Uterus (tissue), 4 donors: Measurements from ENCODE around the gene CD80. TPM values are rescaled to one million over a fixed set of nuclear protein-coding genes. Genes with fewer than 3 reads are reported as not detected.

Experiments used
- DNase-seq, 2 donors: peaks; one replicate each; pipeline ENCODE4 v3.0.0-alpha.2; 2019 to 2020
- H3K27ac ChIP-seq, 2 donors: fragments of 200-600 bp; sonication (generic); 1 replicate in 1 of 2; 2 replicates in 1 of 2; pipeline ENCODE4 v1.5.1; 2016 to 2018
- H3K27me3 ChIP-seq, 2 donors: fragments of 200-600 bp; sonication (generic); one replicate each; pipeline ENCODE4 v1.5.1; 2018 to 2019; ENCODE audit warnings: control low read depth in 1 of 2
- H3K36me3 ChIP-seq, 2 donors: fragments of 200-600 bp; sonication (generic); one replicate each; pipeline ENCODE4 v1.5.1; 2019; ENCODE audit warnings: control low read depth in 1 of 2
- H3K4me1 ChIP-seq, 2 donors: fragments of 200-600 bp; sonication (generic); one replicate each; pipeline ENCODE4 v1.5.1; 2018 to 2019; ENCODE audit warnings: control low read depth in 1 of 2
- H3K4me3 ChIP-seq, 2 donors: fragments of 200-600 bp; sonication (generic); 1 replicate in 1 of 2; 2 replicates in 1 of 2; pipeline ENCODE4 v1.5.1; 2018 to 2019; ENCODE audit warnings: mild to moderate bottlenecking in 1 of 2
- H3K9me3 ChIP-seq, 2 donors: fragments of 200-600 bp; sonication (generic); one replicate each; pipeline ENCODE4 v1.5.1; 2019; ENCODE audit warnings: control low read depth in 1 of 2
- CTCF ChIP-seq, 4 experiments: fragments of 200-600 bp in 2 of 4; fragments of 450-650 bp in 2 of 4; sonication (generic) in 2 of 4; IDR thresholded peaks; one replicate each; pipeline ENCODE4 v1.5.1; 2016 to 2019; ENCODE audit warnings: antibody characterized with exemption in 4 of 4, mild to moderate bottlenecking in 2 of 4, moderate library complexity in 1 of 4
- POLR2A ChIP-seq, 2 donors: fragments of 450-650 bp; IDR thresholded peaks; one replicate each; pipeline ENCODE4 v1.6.1; 2016; ENCODE audit warnings: antibody characterized with exemption in 2 of 2, mild to moderate bottlenecking in 1 of 2, moderate library complexity in 1 of 2
- intact Hi-C: fragments of 100-400 bp; cut with DNase I; formaldehyde crosslinking; loops from one replicate; pipeline ENCODE4 v1.15.1; 2023; ENCODE audit warnings: low total_unique reads
- total RNA-seq, 4 donors: library from RNA; depleted of rRNA in 3 of 4; stranded (reverse); fragments of >200 nt in 3 of 4; gene quantifications; one replicate each; pipeline versions ENCODE4 v1.1.0 to v1.2.4, GENCODE V29; 2014 to 2023
- donor health status: DM: yes; HTN: yes; CAD: no.

The CD80 gene
- total RNA-seq, 4 donors from 2014 or later = 0.14 to 2.9 (median 1.1) TPM; not detected in 1

- Histone ChIP-seq H3K27ac (no peak overlapping the region), H3K4me3 (no peak overlapping the region), H3K4me1 (no peaks in the 10 kb centered on the region), H3K27me3 (no peaks in the 10 kb centered on the region), H3K9me3 (no peaks in the 10 kb centered on the region), H3K36me3 (no peaks in the 10 kb centered on the region)
- no peak for DNase-seq
- TF ChIP-seq POLR2A (IDR thresholded peaks at IDR 0.05) = no peak
- TF ChIP-seq CTCF (IDR thresholded peaks at IDR 0.05) = no peak
- intact Hi-C loops = no loop called here
These were observed 642 bp downstream of the CD80 start for GRCh38 chr3:119558626-119559317.

GRCh38 chr3:119557877-119558269 is 1.5 kb downstream of the CD80 start:
- Histone ChIP-seq H3K27ac (no peak overlapping the region), H3K9me3 (no peaks in the 10 kb centered on the region), H3K4me3 (no peak overlapping the region), H3K27me3 (no peaks in the 10 kb centered on the region), H3K36me3 (no peaks in the 10 kb centered on the region), H3K4me1 (no peaks in the 10 kb centered on the region)
- no peak for DNase-seq
- intact Hi-C loops = no loop called here
- TF ChIP-seq CTCF (IDR thresholded peaks at IDR 0.05) = no peak
- no peak for TF ChIP-seq POLR2A (IDR thresholded peaks at IDR 0.05)

GRCh38 chr3:119557192-119557876 is 2.1 kb downstream of the CD80 start:
- Histone ChIP-seq H3K27me3 (no peaks in the 10 kb centered on the region), H3K9me3 (no peaks in the 10 kb centered on the region), H3K27ac (no peak overlapping the region), H3K4me1 (no peaks in the 10 kb centered on the region), H3K36me3 (no peaks in the 10 kb centered on the region), H3K4me3 (no peak overlapping the region)
- intact Hi-C loops = no loop called here
- no peak for DNase-seq
- TF ChIP-seq CTCF (IDR thresholded peaks at IDR 0.05) (no peak), POLR2A (IDR thresholded peaks at IDR 0.05) (no peak)

- Histone ChIP-seq H3K9me3 (no peaks in the 10 kb centered on the region), H3K27me3 (no peaks in the 10 kb centered on the region), H3K27ac (no peak overlapping the region), H3K4me1 (no peaks in the 10 kb centered on the region), H3K36me3 (no peaks in the 10 kb centered on the region), H3K4me3 (no peak overlapping the region)
- no peak for DNase-seq
- intact Hi-C loops = no loop called here
- TF ChIP-seq CTCF (IDR thresholded peaks at IDR 0.05) (no peak), POLR2A (IDR thresholded peaks at IDR 0.05) (no peak)
These were observed 3.5 kb downstream of the CD80 start for GRCh38 chr3:119555929-119556328.

- DNase-seq = no peak
- TF ChIP-seq CTCF (IDR thresholded peaks at IDR 0.05) (no peak), POLR2A (IDR thresholded peaks at IDR 0.05) (no peak)
- Histone ChIP-seq H3K4me1 (no peaks in the 10 kb centered on the region), H3K9me3 (no peaks in the 10 kb centered on the region), H3K27me3 (no peaks in the 10 kb centered on the region), H3K27ac (no peak overlapping the region), H3K4me3 (no peak overlapping the region), H3K36me3 (no peaks in the 10 kb centered on the region)
- intact Hi-C loops = no loop called here
These were observed 4.1 kb downstream of the CD80 start for GRCh38 chr3:119555309-119555735.
